Ishikawa (cell line): ENCODE measurements around the gene RYR2.

Experiments
- CEBPB ChIP-seq: IDR thresholded peaks from 2 replicates; pipeline ENCODE4 v1.6.1; 2012
- CREB1 ChIP-seq: IDR thresholded peaks from 2 replicates; pipeline ENCODE4 v1.6.1; 2012; ENCODE audit warnings: low read depth
- EGR1 ChIP-seq: IDR thresholded peaks from 2 replicates; pipeline ENCODE4 v1.6.1; 2012
- EP300 ChIP-seq: IDR thresholded peaks from 2 replicates; pipeline ENCODE4 v1.6.1; 2012; ENCODE audit warnings: borderline replicate concordance
- FOXM1 ChIP-seq: IDR thresholded peaks from 2 replicates; pipeline ENCODE4 v1.6.1; 2012; ENCODE audit warnings: low read depth, borderline replicate concordance
- MAX ChIP-seq: IDR thresholded peaks from 2 replicates; pipeline ENCODE4 v1.6.1; 2012
- NFIC ChIP-seq: IDR thresholded peaks from 2 replicates; pipeline ENCODE4 v1.6.1; 2012
- RAD21 ChIP-seq: IDR thresholded peaks from 2 replicates; pipeline ENCODE4 v1.6.1; 2012; ENCODE audit warnings: low read depth
- REST ChIP-seq: IDR thresholded peaks from 2 replicates; pipeline ENCODE4 v1.6.1; 2012; ENCODE audit warnings: low read depth, mild to moderate bottlenecking
- TAF1 ChIP-seq: IDR thresholded peaks from 2 replicates; pipeline ENCODE4 v1.6.1; 2012; ENCODE audit warnings: low read depth, mild to moderate bottlenecking
- TCF12 ChIP-seq: IDR thresholded peaks from 2 replicates; pipeline ENCODE4 v1.6.1; 2012; ENCODE audit warnings: low read depth
- TEAD4 ChIP-seq: IDR thresholded peaks from 2 replicates; pipeline ENCODE4 v1.6.1; 2012
- USF1 ChIP-seq: IDR thresholded peaks from 2 replicates; pipeline ENCODE4 v1.6.1; 2012
- YY1 ChIP-seq: IDR thresholded peaks from 2 replicates; pipeline ENCODE4 v1.6.1; 2012; ENCODE audit warnings: low read depth
- ZBTB7A ChIP-seq: IDR thresholded peaks from 2 replicates; pipeline ENCODE4 v1.6.1; 2012; ENCODE audit warnings: low read depth

The RYR2 gene

GRCh38 chr1:237717106-237717505 is 675.1 kb downstream of the RYR2 start:
- no peak for TF ChIP-seq NFIC

- TF ChIP-seq EGR1 = no peak
Observed at GRCh38 chr1:237730826-237731350, 688.9 kb downstream of the RYR2 start.

- TF ChIP-seq FOXM1 (no peak), REST (no peak), TAF1 (no peak), ZBTB7A (no peak), CREB1 (no peak), CEBPB (no peak), TCF12 (no peak), NFIC (no peak), RAD21 (no peak), YY1 (no peak), EP300 (no peak), TEAD4 (no peak), MAX (no peak), EGR1 (no peak), USF1 (no peak)
Observed at GRCh38 chr1:237732657-237733056, 690.7 kb downstream of the RYR2 start.

GRCh38 chr1:237736372-237737029 is 694.5 kb downstream of the RYR2 start:
- TF ChIP-seq TCF12 (no peak), RAD21 (peak; percentile 40)

GRCh38 chr1:237737448-237737847 is 695.5 kb downstream of the RYR2 start:
- TF ChIP-seq REST (no peak), TCF12 (no peak), MAX (no peak), ZBTB7A (no peak), YY1 (no peak), TEAD4 (no peak), RAD21 (no peak), USF1 (no peak), EP300 (no peak), CEBPB (no peak), NFIC (no peak), CREB1 (no peak), FOXM1 (no peak), TAF1 (no peak), EGR1 (no peak)

- TF ChIP-seq MAX (no peak), CEBPB (no peak), TEAD4 (no peak)
Observed at GRCh38 chr1:237737938-237738610, 696.1 kb downstream of the RYR2 start.

- TF ChIP-seq NFIC (no peak), TEAD4 (no peak), EGR1 (no peak), USF1 (no peak)
Observed at GRCh38 chr1:237740846-237741245, 698.9 kb downstream of the RYR2 start.
